Keratinocyte (primary cell): ENCODE data around the gene RAP2A. TPM values are rescaled to one million over a fixed set of nuclear protein-coding genes. Genes with fewer than 3 reads are reported as not detected.

Source experiments
- DNase-seq: peaks from one replicate; pipeline ENCODE4 v3.0.0-alpha.2; 2011; ENCODE audit warnings: low read depth, missing footprints, low spot score
- FAIRE-seq: peaks from 2 replicates; lab custom pipeline; 2011; peaks lifted over from hg19 to GRCh38; lab: Jason Lieb, UNC
- H2AFZ ChIP-seq: 2 replicates; pipeline ENCODE4 v1.6.0; 2012; ENCODE audit warnings: low read length, control low read depth, inconsistent platforms; ENCODE audit not compliant: control insufficient read depth
- H3K27ac ChIP-seq: 2 replicates; pipeline ENCODE4 v1.5.1; 2011; ENCODE audit warnings: low read length; ENCODE audit not compliant: control insufficient read depth, insufficient read depth
- H3K27me3 ChIP-seq: 3 replicates; pipeline ENCODE4 v1.6.0; 2011; ENCODE audit warnings: low read length; ENCODE audit not compliant: control insufficient read depth, insufficient read depth; ENCODE audit errors: extremely low read depth
- H3K36me3 ChIP-seq, 2 experiments: 2 replicates in 1 of 2; 3 replicates in 1 of 2; pipeline ENCODE4 v1.5.1; 2011; ENCODE audit warnings: low read length in 2 of 2, mild to moderate bottlenecking in 1 of 2; ENCODE audit not compliant: control insufficient read depth in 2 of 2, insufficient read depth in 2 of 2; ENCODE audit errors: extremely low read depth in 1 of 2
- H3K4me1 ChIP-seq: 3 replicates; pipeline ENCODE4 v1.5.1; 2011; ENCODE audit warnings: low read length; ENCODE audit not compliant: control insufficient read depth, insufficient read depth; ENCODE audit errors: extremely low read depth
- H3K4me2 ChIP-seq: 3 replicates; pipeline ENCODE4 v1.6.0; 2011; ENCODE audit warnings: low read depth, low read length; ENCODE audit not compliant: control insufficient read depth, insufficient read depth; ENCODE audit errors: extremely low read depth
- H3K4me3 ChIP-seq, 3 experiments: fragments of 200-600 bp in 1 of 3; sonication (generic) in 1 of 3; 2 replicates in 2 of 3; 3 replicates in 1 of 3; pipeline ENCODE4 v1.5.1; 2011 to 2016; ENCODE audit warnings: low read length in 3 of 3, mild to moderate bottlenecking in 3 of 3, control low read depth in 2 of 3, inconsistent platforms in 1 of 3, low read depth in 1 of 3, mixed read lengths in 1 of 3, mixed run types in 1 of 3, moderate library complexity in 1 of 3; ENCODE audit not compliant: control insufficient read depth in 2 of 3, insufficient read depth in 2 of 3; ENCODE audit errors: extremely low read depth in 1 of 3
- H3K79me2 ChIP-seq: 2 replicates; pipeline ENCODE4 v1.6.0; 2012; ENCODE audit warnings: low read length; ENCODE audit not compliant: control insufficient read depth, insufficient read depth
- H3K9ac ChIP-seq: 3 replicates; pipeline ENCODE4 v1.6.0; 2011; ENCODE audit warnings: low read length; ENCODE audit not compliant: control insufficient read depth, insufficient read depth; ENCODE audit errors: extremely low read depth
- H3K9me1 ChIP-seq: 3 replicates; pipeline ENCODE4 v1.6.0; 2011; ENCODE audit warnings: low read length; ENCODE audit not compliant: control insufficient read depth, insufficient read depth; ENCODE audit errors: extremely low read depth
- H3K9me3 ChIP-seq: 2 replicates; pipeline ENCODE4 v1.5.1; 2012; ENCODE audit warnings: low read depth, low read length; ENCODE audit not compliant: control insufficient read depth
- H4K20me1 ChIP-seq: 3 replicates; pipeline ENCODE4 v1.6.0; 2011; ENCODE audit warnings: low read length; ENCODE audit not compliant: control insufficient read depth, insufficient read depth; ENCODE audit errors: extremely low read depth
- EZH2 ChIP-seq: IDR thresholded peaks from one replicate; pipeline ENCODE4 v1.6.1; 2012; ENCODE audit warnings: inconsistent platforms, mild to moderate bottlenecking, low read length, moderate library complexity
- dilution Hi-C: fragments of 300-500 bp; cut with MboI; formaldehyde crosslinking; loops from one replicate; pipeline ENCODE4 v1.7.0; 2020; ENCODE audit warnings: low sequenced_read_pairs; ENCODE audit not compliant: extremely low pct_ligation_motif_present
- polyA plus RNA-seq, 5 experiments: library from polyadenylated mRNA; depleted of rRNA in 3 of 5; stranded (reverse) in 3 of 5; stranded (forward) in 1 of 5; unstranded in 1 of 5; fragments of >200 nt; gene quantifications; 1 replicate in 1 of 5; 2 replicates in 3 of 5; 3 replicates in 1 of 5; pipeline versions ENCODE4 v1.2.1 to v1.2.3, GENCODE V29; 2011 to 2012; ENCODE audit warnings: missing spikeins in 2 of 5, low read depth in 1 of 5, low replicate concordance in 1 of 5
- TF ChIP-seq, protein P1 (sequence below), 3 experiments: IDR thresholded peaks in 1 of 3; conservative IDR thresholded peaks in 1 of 3; optimal IDR thresholded peaks in 1 of 3; 2 replicates in 2 of 3; 3 replicates in 1 of 3; pipeline versions ENCODE3 to v1.5.1; 2011; ENCODE audit warnings: low read length in 3 of 3, mild to moderate bottlenecking in 3 of 3, moderate library complexity in 2 of 3, control low read depth in 1 of 3, inconsistent platforms in 1 of 3; ENCODE audit not compliant: insufficient read depth in 2 of 3; ENCODE audit errors: extremely low read depth in 1 of 3

The RAP2A gene
- polyA plus RNA-seq, 1 donor (not counting 4 experiments of a cell fraction or from before 2014, with no cell fraction given) = 19.0 TPM

DNA sequence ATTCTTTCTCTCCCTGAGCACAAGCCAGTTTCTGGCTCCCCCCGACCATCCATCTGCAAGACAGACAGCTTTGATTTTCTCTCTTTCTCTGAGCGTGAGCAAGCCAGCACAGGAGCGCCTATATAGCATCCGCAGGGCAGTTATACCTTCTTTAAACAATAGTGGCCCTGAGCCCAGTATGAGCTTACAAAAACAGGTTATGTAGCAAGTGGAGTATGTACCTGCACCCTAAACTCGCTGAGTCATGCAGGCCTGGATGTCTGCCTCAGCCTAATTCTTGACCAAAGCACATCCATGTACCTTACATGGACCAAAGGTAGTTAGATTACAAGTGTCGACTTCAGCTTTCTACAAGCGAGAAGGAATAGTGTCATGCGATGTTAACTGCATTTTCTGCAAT is 61.7 kb downstream of the RAP2A start:
- no peaks in the 10 kb centered on the region for H3K9me3 ChIP-seq
- FAIRE-seq (no peak), DNase-seq (no peak)
- H3K27me3 ChIP-seq = no peaks in the 10 kb centered on the region
- no peaks in the 10 kb centered on the region for H3K4me1 ChIP-seq
- H3K27ac ChIP-seq = no peak overlapping the region
- H2AFZ ChIP-seq = no peak overlapping the region
- H3K4me3 ChIP-seq = no peak overlapping the region
- no peak for TF ChIP-seq EZH2
- TF ChIP-seq, protein P1, sequence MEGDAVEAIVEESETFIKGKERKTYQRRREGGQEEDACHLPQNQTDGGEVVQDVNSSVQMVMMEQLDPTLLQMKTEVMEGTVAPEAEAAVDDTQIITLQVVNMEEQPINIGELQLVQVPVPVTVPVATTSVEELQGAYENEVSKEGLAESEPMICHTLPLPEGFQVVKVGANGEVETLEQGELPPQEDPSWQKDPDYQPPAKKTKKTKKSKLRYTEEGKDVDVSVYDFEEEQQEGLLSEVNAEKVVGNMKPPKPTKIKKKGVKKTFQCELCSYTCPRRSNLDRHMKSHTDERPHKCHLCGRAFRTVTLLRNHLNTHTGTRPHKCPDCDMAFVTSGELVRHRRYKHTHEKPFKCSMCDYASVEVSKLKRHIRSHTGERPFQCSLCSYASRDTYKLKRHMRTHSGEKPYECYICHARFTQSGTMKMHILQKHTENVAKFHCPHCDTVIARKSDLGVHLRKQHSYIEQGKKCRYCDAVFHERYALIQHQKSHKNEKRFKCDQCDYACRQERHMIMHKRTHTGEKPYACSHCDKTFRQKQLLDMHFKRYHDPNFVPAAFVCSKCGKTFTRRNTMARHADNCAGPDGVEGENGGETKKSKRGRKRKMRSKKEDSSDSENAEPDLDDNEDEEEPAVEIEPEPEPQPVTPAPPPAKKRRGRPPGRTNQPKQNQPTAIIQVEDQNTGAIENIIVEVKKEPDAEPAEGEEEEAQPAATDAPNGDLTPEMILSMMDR (optimal IDR thresholded peaks at IDR 0.05 in 1 of 3, IDR thresholded peaks at IDR 0.05 in 1 of 3, conservative IDR thresholded peaks at IDR 0.05 in 1 of 3; ENCODE audit: extremely low read depth in 1 of 3, insufficient read depth in 2 of 3, low read length in 3 of 3) = no peak
- no peaks in the 10 kb centered on the region for H4K20me1 ChIP-seq
- no peaks in the 10 kb centered on the region for H3K79me2 ChIP-seq
- dilution Hi-C loops = no loop called here
- no peaks in the 10 kb centered on the region for H3K9me1 ChIP-seq
- no peaks in the 10 kb centered on the region for H3K36me3 ChIP-seq
- no peak overlapping the region for H3K9ac ChIP-seq
- no peak overlapping the region for H3K4me2 ChIP-seq

DNA sequence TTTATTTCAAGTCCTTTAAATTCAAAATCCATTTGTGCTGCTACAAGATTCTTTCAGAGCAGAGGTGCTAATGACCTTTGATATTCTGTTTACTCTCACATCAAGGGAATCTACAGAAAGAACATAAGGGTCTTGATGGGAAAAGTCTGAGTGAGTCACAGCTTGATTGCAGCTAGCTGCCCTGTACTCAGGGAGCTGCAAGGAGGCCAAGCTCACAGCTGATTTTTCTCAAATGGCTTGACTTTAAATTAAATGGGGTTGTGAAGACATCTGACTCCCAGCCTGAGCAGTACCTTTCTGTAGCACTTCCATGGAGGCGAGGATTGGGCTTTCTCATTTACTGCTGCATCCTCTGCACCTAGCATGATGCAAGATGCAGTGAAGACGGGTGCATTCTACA is 62.5 kb downstream of the RAP2A start:
- Histone ChIP-seq H3K79me2 (no peaks in the 10 kb centered on the region), H3K36me3 (no peaks in the 10 kb centered on the region), H3K9me3 (no peaks in the 10 kb centered on the region), H3K4me1 (no peaks in the 10 kb centered on the region), H3K4me3 (no peak overlapping the region), H3K27me3 (no peaks in the 10 kb centered on the region), H3K27ac (no peak overlapping the region), H3K9me1 (no peaks in the 10 kb centered on the region), H4K20me1 (no peaks in the 10 kb centered on the region), H3K4me2 (no peak overlapping the region), H2AFZ (no peak overlapping the region), H3K9ac (no peak overlapping the region)
- FAIRE-seq (no peak), DNase-seq (no peak)
- dilution Hi-C loops = no loop called here
- no peak for TF ChIP-seq EZH2
- TF ChIP-seq, protein P1 (optimal IDR thresholded peaks at IDR 0.05 in 1 of 3, IDR thresholded peaks at IDR 0.05 in 1 of 3, conservative IDR thresholded peaks at IDR 0.05 in 1 of 3; ENCODE audit: extremely low read depth in 1 of 3, insufficient read depth in 2 of 3, low read length in 3 of 3) = no peak
